UCSD-AML1 (cell line): ENCODE data around the gene GSTM3.
"Not testable (repeated sequence)": the region's sequence is repeated elsewhere in the genome, so short reads cannot be mapped to it uniquely, and the experiment has no call there.

ENCODE experiments used
- DNase-seq: peaks from one replicate; lab custom pipeline; 2025; ENCODE audit not compliant: unreplicated experiment; lab: John Stamatoyannopoulos, UW

Gene GSTM3

DNA sequence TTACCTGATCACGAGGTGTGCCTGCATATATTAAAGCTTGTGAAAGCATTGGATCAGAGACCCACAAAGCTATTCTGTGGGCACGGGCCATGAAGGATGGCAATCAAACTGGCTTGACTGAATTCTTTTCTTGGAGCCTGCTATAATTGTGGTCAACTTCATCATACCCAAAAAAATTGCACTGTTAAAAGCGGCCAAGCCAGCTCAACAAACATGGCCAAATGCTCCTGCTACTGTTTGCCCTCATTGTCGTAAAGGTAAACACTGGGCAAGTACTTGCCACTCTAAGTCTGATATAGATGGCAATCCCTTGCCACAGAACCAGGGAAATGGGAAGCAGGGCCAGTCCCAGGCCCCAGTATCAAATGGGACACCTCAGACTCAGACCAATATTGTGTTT, 35.4 kb downstream of the GSTM3 start:
- no peak for DNase-seq

DNA sequence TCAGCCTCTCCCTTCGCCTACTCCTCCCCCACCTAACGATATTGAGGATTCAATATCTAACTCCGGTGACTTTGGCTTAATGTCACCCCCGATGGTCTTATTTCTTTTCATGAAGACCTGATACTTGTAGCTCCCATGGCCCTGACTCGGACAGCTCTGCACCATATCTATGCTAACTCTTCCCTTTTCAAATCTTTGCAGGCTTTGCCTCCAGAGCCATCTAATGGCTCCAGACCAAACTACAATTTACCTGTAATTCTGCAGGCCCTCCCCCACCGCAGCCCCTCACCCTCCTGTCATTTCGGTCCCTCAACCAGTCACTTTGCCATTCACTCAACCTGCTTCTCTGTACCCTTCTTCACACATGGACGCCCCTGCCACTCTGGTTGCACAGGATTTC, 36.7 kb downstream of the GSTM3 start:
- no peak for DNase-seq

DNA sequence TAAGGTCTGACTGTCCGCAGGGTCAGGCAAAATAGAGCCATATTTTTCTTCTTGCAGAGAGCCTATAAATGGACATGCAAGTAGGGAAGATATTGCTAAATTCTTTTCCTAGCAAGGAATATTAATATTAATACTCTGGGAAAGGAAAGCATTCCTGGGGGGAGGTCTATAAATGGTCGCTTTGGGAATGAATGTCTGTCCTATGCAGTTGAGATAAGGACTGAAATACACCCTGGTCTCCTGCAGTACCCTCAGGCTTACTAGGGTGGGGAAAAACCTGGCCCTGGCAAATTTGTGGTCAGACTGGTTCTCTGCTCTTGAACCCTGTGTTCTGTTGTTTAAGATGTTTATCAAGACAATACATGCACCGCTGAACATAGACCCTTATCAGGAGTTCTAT, 37.9 kb downstream of the GSTM3 start:
- DNase-seq: not testable (repeated sequence)

DNA sequence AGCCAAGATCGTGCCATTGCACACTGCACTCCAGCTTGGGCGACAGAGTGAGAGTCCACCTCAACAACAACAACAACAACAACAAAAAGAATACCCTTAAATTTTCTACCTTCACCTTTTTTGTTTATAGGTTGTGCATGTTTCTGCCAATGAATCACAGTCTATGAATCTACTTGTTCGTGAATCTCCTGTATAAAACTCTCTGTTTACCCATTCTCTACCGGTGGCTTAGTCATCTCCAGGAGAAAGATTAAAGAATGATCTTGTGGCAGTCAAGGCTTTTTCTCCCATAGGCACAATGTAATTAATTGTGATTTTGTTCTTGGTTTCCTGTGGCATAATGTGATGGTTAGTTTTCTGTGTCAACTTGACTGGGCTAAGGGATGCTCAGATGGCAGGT, 43.0 kb downstream of the GSTM3 start:
- not testable (repeated sequence) for DNase-seq

DNA sequence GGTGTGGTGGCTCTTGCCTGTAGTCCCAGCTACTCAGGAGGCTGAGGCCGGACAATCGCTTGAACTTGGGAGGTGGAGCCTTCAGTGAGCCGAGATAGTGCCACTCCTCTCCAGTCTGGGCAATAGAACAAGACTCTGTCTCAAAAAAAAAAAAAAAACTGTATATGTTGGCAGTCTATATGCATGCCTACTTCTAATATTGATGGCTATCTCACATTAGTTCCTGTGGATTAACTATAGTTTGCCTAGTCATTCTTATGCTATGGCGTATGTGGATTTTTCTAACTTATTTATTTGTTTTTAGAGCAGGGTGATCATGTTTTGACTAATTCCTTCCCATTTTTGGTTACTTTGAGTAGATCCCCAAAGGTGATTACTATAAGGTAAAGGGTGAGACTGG, 43.8 kb downstream of the GSTM3 start:
- no peak for DNase-seq

DNA sequence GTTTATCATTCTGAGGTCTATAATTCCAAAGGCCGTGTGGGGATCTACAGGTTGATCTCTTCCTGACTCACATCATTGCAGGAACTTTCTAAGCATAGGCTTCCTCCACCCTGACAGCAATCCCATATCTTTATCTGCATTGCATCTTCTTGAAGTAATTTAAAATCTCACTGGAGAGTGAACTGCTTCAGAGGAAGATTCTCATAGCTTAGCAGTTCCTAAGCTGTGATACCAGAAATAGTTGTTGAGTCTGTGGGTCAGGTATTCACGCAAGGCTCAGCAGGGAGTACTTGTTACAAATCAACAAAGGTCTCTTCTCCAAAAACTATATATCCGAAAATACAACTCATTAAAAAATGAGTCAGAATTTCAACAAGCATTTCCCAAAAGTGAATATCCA, 45.7 kb downstream of the GSTM3 start:
- not testable (repeated sequence) for DNase-seq

DNA sequence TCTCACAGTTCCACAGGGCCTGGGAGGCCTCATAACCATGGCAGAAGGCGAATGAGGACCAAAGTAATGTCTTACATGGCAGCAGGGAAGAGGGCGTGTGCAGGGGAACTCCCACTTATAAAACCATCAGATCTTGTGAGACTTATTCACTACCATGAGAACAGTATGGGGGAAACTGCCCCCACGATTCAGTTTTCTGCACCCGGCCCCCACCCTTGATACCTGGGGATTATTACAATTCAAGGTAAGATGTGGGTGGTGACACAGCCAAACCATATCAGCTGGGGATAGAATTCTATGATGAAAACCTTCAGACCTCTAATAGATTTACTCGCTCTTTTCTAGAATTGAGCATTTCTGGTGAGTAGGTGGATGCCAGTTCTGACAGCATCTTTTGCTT, 46.4 kb downstream of the GSTM3 start:
- DNase-seq: not testable (repeated sequence)

DNA sequence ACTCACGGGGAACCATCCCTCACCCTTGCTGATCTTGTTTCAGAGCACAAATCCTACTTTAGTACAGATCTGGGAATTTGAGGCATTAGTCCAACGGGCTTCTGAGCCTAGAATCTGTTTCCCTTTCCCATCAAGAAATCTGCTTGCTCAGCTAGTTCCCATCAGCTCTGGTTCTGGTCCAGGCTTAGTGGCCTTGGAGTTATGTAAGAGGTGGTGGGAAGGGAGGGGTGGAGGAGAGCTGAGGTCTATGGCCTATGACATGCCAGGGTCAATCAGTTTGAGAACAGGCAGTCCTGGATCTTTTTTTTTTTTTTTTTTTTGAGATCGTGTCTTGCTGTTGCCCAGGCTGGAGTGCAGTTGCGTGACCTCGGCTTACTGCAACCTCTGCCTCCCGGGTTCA, 49.1 kb downstream of the GSTM3 start:
- no peak for DNase-seq

DNA sequence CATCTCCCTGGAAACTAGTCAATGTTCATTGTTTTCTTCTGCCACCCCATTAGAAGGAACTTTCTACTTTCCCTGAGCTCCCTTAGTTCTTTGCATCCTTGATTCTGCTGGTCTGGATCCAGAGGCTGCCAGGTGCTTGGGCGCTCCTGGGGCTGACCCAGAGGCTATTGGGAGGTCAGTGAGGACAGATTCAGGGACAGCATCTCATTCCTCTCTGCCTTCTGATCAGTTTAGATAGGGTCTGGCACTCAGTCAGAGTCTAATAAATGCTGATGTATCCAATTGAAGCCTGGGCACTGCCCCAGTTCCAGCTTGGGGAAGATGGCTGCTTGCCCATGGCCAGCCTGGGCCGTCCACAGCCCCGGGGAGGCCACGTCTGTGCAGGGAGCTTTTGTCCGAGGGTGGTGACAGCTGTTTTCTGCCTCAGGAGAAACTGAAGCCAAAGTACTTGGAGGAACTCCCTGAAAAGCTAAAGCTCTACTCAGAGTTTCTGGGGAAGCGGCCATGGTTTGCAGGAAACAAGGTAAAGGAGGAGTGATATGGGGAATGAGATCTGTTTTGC, 50.9 kb downstream of the GSTM3 start:
- DNase-seq: no peak

DNA sequence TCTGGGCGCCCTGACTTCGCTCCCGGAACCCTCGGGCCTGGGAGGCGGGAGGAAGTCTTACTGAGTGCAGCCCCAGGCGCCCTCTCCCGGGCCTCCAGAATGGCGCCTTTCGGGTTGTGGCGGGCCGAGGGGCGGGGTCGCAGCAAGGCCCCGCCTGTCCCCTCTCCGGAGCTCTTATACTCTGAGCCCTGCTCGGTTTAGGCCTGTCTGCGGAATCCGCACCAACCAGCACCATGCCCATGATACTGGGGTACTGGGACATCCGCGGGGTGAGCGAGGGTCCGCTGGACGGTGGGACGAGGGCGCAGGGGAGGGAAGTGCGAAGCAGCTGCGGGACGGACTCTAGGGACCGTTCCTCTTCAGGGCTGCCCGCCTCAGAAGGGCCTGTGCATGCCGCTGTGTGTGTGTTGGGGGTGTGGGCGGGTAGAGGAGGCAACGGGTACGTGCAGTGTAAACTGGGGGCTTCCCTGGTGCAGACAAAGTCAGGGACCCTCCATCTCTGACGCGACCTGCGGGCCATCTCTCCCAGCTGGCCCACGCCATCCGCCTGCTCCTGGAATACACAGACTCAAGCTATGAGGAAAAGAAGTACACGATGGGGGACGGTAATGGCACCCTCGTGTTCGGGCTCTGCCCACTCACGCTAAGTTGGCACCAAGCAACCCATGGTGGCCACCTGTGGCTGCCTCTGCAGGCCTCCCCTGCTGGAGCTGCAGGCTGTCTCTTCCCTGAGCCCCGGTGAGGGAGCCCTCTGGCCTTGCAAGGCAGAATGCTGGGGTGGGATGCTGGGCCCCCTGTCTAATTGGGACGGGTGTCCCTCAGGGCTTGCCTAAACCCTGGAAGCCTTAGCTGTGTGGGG, 53.0 kb downstream of the GSTM3 start, which contains the start of gene GSTM1:
Gene GSTM1 (plus strand): TSS at position 177 of the 859 bp plus-strand sequence. CDS start 57 bp downstream, at position 234.
- peak; percentile 90 for DNase-seq

DNA sequence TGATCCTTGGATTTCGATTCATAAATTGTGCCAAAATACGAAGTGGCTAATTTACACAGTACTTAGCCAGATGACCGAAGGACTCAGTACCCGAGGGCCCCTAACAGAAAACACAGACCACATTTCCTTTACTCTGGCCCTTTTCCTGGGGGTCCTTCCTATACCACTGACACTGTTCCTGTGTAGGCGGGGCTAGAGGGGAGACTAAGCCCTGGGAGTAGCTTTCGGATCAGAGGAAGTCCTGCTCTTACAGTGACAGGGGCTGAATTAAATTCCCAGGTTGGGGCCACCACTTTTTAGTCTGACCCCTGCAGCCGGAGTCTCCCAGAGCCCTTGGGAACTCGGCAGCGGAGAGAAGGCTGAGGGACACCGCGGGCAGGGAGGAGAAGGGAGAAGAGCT, 53.7 kb downstream of the GSTM3 start:
- DNase-seq: not testable (repeated sequence)

DNA sequence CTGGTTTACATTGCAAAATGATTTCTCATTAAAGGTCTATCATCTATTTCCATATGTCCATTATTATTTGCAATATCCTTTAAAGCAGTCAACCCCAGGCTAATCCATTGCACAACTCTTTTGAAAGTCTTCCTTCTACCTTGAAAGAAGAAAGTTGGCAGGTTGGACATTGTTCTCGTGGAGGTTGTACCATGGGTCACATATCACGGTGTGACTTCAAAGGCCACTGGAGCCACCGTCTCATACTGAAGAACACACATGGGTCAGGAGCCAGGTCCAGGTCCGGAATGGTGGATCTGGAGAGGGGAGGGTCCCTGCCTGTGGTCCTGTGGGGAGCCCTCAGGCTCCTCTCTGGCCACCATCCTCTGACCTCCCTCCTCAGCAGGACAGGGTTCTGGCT, 54.9 kb downstream of the GSTM3 start:
- DNase-seq: not testable (repeated sequence)

DNA sequence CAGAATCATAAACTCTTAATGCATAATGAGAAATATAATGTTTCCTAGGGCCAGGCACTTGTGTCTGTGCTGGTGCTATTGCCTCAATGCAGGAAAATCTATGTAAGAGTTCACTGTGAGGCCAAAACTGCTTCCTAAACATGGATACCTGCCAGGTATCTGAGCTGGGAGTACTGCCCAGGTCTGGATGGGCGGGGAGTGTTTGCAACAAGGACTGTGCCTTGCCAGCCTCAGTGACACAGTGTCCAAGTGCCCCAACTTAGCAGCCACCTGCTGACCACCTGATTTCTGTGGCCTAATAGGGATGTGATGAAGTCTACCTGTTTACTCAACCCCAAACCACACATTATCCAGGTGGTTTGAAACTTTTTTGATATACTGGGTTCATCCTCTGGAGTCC, 55.4 kb downstream of the GSTM3 start:
- not testable (repeated sequence) for DNase-seq

DNA sequence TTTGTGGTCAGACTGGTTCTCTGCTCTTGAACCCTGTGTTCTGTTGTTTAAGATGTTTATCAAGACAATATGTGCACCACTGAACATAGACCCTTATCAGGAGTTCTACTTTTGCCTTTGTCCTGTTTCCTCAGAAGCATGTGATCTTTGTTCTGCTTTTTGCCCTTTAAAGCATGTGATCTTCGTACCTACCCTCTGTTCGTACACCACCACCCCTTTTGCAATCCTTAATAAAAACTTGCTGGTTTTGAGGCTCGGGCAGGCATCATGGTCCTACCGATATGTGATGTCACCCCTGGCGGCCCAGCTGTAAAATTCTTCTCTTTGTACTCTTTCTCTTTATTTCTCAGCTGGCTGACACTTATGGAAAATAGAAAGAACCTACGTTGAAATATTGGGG, 56.1 kb downstream of the GSTM3 start:
- not testable (repeated sequence) for DNase-seq
